NCI-H69 (cell line): ENCODE measurements around the gene PAPSS2.

Source experiments
- DNase-seq: peaks from one replicate; lab custom pipeline; 2025; lab: John Stamatoyannopoulos, UW

The PAPSS2 gene

GRCh38 chr10:87790185-87790584 is 130.5 kb downstream of the PAPSS2 start:
- no peak for DNase-seq

GRCh38 chr10:87794285-87794684 is 134.6 kb downstream of the PAPSS2 start:
- peak; percentile 2 for DNase-seq
